Memory B cell (primary cell): ENCODE measurements around the gene MAIP1.
"Not testable (repeated sequence)": the region's sequence is repeated elsewhere in the genome, so short reads cannot be mapped to it uniquely, and the experiment has no call there.

Experiments
- ATAC-seq: fragments of 150-1000 bp; cut with Tn5 transposase; 2 replicates; pipeline ENCODE4 v1.10.0; 2021; ENCODE audit warnings: low read depth, mild to moderate bottlenecking, moderate library complexity
- DNase-seq, 2 donors: peaks; one replicate each; pipeline ENCODE4 v3.0.0; 2022; ENCODE audit warnings: low spot score in 2 of 2
- H3K27ac Mint-ChIP-seq: one replicate; pipeline ENCODE4 v1.8.0; 2022; ENCODE audit warnings: mild to moderate bottlenecking, moderate library complexity, mixed read lengths
- H3K27me3 Mint-ChIP-seq: one replicate; pipeline ENCODE4 v1.8.0; 2022; ENCODE audit warnings: mixed read lengths
- H3K36me3 Mint-ChIP-seq: one replicate; pipeline ENCODE4 v1.8.0; 2022; ENCODE audit warnings: mild to moderate bottlenecking, mixed read lengths
- H3K4me1 Mint-ChIP-seq: one replicate; pipeline ENCODE4 v1.8.0; 2022; ENCODE audit warnings: mixed read lengths
- H3K4me3 Mint-ChIP-seq: one replicate; pipeline ENCODE4 v1.8.0; 2022; ENCODE audit warnings: mild to moderate bottlenecking, moderate library complexity, mixed read lengths
- H3K9me3 Mint-ChIP-seq: one replicate; pipeline ENCODE4 v1.8.0; 2022; ENCODE audit warnings: mixed read lengths

Gene MAIP1

GRCh38 chr2:199955339-199956061, at the start of gene MAIP1, which contains the start of gene TYW5:
Gene MAIP1, plus strand, starts transcription at chr2:199955582. Its CDS starts 217 bp downstream, at chr2:199955799.
Gene TYW5, minus strand, starts transcription at chr2:199955491. Its CDS starts 21 bp downstream, at chr2:199955470.
- peak; percentile 83 for ATAC-seq
- peak within 1 kb of the TSS; percentile 89 for H3K4me3 Mint-ChIP-seq
- peaks cover 5% of the 10 kb centered on the region for H3K36me3 Mint-ChIP-seq

GRCh38 chr2:199907008-199907714, 48.2 kb upstream of the MAIP1 start:
- Mint-ChIP-seq H3K27me3 (no peaks in the 10 kb centered on the region), H3K4me1 (peaks cover 14% of the 10 kb centered on the region), H3K27ac (no peak overlapping the region), H3K4me3 (no peak overlapping the region), H3K36me3 (peaks cover 4% of the 10 kb centered on the region), H3K9me3 (no peaks in the 10 kb centered on the region)
- DNase-seq (no peak), ATAC-seq (no peak)

More at GRCh38 chr2:199955339-199956061, at the start of gene MAIP1, which contains the start of gene TYW5:
- Mint-ChIP-seq H3K27me3 (no peaks in the 10 kb centered on the region), H3K9me3 (no peaks in the 10 kb centered on the region), H3K27ac (peak within 1 kb of the TSS; percentile 91), H3K4me1 (peaks cover 16% of the 10 kb centered on the region)
- peak; percentile 69 to 83 for DNase-seq

- no peak for ATAC-seq
- no peaks in the 10 kb centered on the region for H3K27me3 Mint-ChIP-seq
- peaks cover 5% of the 10 kb centered on the region for H3K36me3 Mint-ChIP-seq
Observed at GRCh38 chr2:199910338-199911051, 44.9 kb upstream of the MAIP1 start.

DNA sequence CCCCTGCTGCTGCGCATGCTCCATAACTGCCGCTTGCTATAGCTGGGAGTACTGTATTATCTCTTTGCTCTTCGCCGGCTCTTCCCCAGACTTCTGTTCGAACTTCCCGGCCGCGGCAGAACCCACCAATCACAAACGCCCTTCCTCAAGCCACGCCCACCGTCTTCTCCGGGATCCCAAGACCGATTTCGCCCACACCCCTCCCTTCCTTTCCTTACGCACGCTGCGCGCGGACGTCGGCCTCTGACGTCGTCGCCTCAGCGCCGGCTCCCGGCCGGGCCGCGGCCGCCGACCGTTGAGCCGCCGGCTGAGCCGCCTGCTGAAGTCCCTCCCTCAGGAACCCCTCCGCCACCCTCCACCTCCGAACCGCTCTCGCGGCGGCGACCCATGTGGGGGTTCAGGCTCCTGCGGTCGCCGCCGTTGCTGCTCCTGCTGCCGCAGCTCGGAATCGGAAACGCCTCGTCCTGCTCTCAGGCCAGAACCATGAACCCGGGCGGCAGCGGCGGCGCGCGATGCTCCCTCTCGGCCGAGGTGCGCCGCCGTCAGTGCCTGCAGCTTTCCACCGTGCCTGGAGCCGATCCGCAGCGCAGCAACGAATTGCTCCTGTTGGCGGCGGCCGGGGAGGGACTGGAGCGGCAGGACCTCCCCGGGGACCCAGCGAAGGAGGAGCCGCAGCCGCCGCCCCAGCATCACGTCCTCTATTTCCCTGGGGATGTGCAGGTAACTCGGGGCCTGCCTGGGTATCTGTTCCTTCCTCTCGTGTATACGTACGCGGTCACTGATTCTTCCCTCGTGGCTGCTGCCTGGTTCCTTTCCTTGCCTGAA, 44.1 kb upstream of the MAIP1 start, which contains the start of gene C2orf69:
TSS of gene C2orf69 (plus strand) at position 242 of the 825 bp plus-strand sequence. CDS start at position 388, 146 bp downstream.
- peak within 1 kb of the TSS; percentile 94 for H3K27ac Mint-ChIP-seq
- H3K4me3 Mint-ChIP-seq = peak within 1 kb of the TSS; percentile 85
- peaks cover 24% of the 10 kb centered on the region for H3K4me1 Mint-ChIP-seq
- no peaks in the 10 kb centered on the region for H3K27me3 Mint-ChIP-seq
- peak; percentile 80 for ATAC-seq
- peaks cover 11% of the 10 kb centered on the region for H3K36me3 Mint-ChIP-seq
- H3K9me3 Mint-ChIP-seq = no peaks in the 10 kb centered on the region
- DNase-seq = peak; percentile 85 to 87

More at GRCh38 chr2:199910338-199911051, 44.9 kb upstream of the MAIP1 start:
- Mint-ChIP-seq H3K27ac (peak overlapping the region; percentile 94), H3K9me3 (no peaks in the 10 kb centered on the region), H3K4me1 (peaks cover 24% of the 10 kb centered on the region), H3K4me3 (peak overlapping the region; percentile 85)
- DNase-seq = no peak

DNA sequence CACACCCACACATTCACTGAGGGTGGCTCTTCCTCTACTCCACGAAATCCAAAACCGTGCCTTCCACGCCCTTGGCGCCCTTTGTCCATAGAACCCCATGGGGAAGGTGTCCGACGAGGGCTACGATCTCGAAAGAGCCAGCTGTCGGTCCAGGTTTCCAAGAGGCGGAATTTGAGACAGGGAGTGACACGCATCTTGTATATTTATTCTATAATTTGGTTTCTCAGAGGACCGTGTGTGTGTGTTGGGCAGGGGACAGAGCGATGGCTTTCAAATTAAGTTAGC, 43.6 kb upstream of the MAIP1 start:
- ATAC-seq = no peak
- no peak for DNase-seq

DNA sequence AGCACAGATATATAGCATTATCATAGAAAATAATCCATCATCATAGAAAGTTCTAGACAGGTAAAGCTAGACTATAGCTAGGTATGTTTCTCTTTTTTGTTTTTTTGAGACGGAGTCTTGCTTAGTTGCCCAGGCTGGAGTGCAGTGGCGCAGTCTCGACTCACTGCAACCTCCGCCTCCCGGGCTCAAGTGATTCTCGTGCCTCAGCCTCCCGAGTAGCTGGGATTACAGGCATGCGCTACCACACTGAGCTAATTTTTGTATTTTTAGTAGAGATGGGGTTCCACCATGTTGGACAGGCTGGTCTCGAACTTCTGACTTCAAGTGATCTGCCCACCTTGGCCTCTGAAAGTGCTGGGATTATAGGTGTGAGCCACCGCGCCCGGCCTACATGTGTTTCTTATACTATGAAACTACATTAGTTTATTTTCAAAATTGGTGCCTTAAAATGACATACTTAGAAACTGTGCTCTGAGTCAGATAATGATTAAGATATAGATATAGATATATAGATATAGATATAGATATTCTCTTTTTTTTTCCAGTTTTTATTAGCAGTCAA, 42.7 kb upstream of the MAIP1 start:
- H3K27me3 Mint-ChIP-seq, H3K27ac Mint-ChIP-seq, ATAC-seq, DNase-seq, H3K9me3 Mint-ChIP-seq: not testable (repeated sequence)
- Mint-ChIP-seq H3K4me1 (peaks cover 18% of the 10 kb centered on the region), H3K4me3 (peak overlapping the region; percentile 35), H3K36me3 (peaks cover 23% of the 10 kb centered on the region)

More for the DNA sequence above, 43.6 kb upstream of the MAIP1 start:
- H3K9me3 Mint-ChIP-seq = no peaks in the 10 kb centered on the region
- peaks cover 15% of the 10 kb centered on the region for H3K36me3 Mint-ChIP-seq
- H3K27ac Mint-ChIP-seq = peak overlapping the region; percentile 94
- H3K27me3 Mint-ChIP-seq = no peaks in the 10 kb centered on the region
- peak overlapping the region; percentile 85 for H3K4me3 Mint-ChIP-seq
- peaks cover 23% of the 10 kb centered on the region for H3K4me1 Mint-ChIP-seq

DNA sequence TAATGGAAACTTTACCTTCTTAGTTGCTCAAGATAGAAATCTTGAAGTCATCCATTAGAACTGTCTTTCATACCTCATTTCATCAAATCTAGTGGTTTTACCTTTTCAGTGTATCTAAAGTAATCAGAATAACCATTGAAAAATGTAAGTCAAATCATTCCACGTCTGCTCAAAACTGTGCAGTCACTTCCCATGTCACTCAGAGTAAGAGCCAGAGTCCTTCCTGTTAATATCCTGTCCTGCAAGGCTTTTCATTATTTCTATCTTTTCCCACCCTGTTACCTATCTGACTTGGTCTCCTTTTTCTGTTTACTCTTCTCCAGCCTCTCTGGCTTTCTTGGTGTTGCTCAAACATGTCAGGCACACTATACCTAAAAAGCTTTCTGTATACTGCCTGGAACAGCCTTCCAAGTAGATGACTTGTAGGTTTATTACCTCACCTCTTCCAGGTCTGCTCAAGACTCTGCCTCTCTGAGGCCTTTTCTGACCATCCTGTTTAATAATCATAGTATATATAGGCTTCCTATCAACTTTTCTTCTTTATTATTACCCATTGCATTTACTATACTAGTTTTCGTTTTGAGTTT, 40.9 kb upstream of the MAIP1 start:
- DNase-seq = no peak
- Mint-ChIP-seq H3K4me1 (peaks cover 18% of the 10 kb centered on the region), H3K9me3 (no peaks in the 10 kb centered on the region), H3K4me3 (no peak overlapping the region), H3K27me3 (no peaks in the 10 kb centered on the region), H3K36me3 (peaks cover 28% of the 10 kb centered on the region), H3K27ac (peak overlapping the region; percentile 75)
- ATAC-seq = no peak

GRCh38 chr2:199916980-199917379, 38.4 kb upstream of the MAIP1 start:
- ATAC-seq = no peak
- no peaks in the 10 kb centered on the region for H3K27me3 Mint-ChIP-seq
- peaks cover 10% of the 10 kb centered on the region for H3K4me1 Mint-ChIP-seq
- no peak overlapping the region for H3K4me3 Mint-ChIP-seq
- no peaks in the 10 kb centered on the region for H3K9me3 Mint-ChIP-seq
- peaks cover 28% of the 10 kb centered on the region for H3K36me3 Mint-ChIP-seq
- DNase-seq = no peak
- H3K27ac Mint-ChIP-seq = no peak overlapping the region

DNA sequence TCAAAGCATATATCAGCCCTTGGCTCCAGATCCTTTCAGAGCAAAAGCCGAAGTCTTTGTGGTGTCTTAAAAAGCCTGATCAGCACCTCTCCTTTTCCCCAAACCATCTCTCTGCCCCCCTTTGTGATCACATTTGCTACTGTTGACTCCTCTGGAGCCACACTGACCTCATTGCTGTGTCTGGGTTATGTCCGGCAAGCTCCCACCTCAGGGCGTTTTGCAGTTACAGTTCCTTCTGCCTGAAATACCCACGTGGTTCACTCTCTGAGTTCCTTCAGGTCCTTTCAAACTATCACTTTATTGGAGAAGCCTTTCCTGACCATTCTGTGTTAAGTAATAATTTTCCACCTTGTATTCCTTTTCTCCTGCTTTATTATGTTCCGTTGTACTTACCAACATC, 32.5 kb upstream of the MAIP1 start:
- H3K36me3 Mint-ChIP-seq = peaks cover 13% of the 10 kb centered on the region
- DNase-seq (no peak), ATAC-seq (no peak)
- H3K4me3 Mint-ChIP-seq = no peak overlapping the region
- no peak overlapping the region for H3K27ac Mint-ChIP-seq
- H3K27me3 Mint-ChIP-seq = no peaks in the 10 kb centered on the region
- H3K4me1 Mint-ChIP-seq = peaks cover 5% of the 10 kb centered on the region
- no peaks in the 10 kb centered on the region for H3K9me3 Mint-ChIP-seq

DNA sequence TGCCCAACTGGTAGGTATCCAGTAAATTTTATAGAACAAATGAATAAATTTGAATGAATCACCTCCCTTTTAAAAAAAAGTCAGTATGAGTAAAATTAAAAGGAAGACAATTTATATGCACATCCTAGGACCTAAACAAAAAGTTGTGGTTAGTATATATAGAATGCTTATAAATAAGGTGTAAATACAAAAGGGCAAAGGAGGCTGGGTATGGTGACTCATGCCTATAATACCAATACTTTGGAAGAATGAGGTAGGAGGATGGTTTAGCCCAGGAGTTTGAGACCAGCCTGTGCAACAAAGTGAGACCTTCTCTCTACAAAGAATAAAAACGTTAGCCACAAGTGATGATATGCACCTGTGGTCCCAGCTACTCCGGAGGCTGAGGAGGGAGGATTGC, 31.5 kb upstream of the MAIP1 start:
- Mint-ChIP-seq H3K9me3 (no peaks in the 10 kb centered on the region), H3K4me3 (no peak overlapping the region), H3K36me3 (peaks cover 11% of the 10 kb centered on the region), H3K4me1 (peaks cover 5% of the 10 kb centered on the region), H3K27ac (peak overlapping the region; percentile 33), H3K27me3 (no peaks in the 10 kb centered on the region)
- ATAC-seq (no peak), DNase-seq (no peak)

GRCh38 chr2:199926806-199927205, 28.6 kb upstream of the MAIP1 start:
- ATAC-seq (no peak), DNase-seq (no peak)
- Mint-ChIP-seq H3K36me3 (peaks cover 13% of the 10 kb centered on the region), H3K27ac (no peak overlapping the region), H3K4me3 (no peak overlapping the region), H3K27me3 (no peaks in the 10 kb centered on the region), H3K4me1 (peaks cover 5% of the 10 kb centered on the region), H3K9me3 (no peaks in the 10 kb centered on the region)

DNA sequence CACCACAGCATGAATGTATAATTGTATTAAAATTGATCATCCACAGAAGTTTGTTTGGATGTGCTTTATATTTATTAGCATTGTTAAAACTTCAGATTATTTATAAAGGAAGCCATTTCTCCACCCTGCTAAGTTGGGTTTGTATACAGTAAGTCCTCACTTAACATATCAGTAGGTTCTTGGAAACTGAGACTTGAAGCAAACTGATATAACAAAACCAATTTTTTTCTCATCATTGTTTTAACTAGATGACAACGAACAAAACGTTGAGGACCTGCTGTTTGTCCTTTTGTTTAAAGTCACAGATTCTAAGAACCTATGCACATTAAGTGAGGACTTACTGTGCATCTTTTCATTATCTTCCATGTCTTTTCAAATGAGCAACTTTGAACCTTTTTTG, 27.2 kb upstream of the MAIP1 start:
- H3K9me3 Mint-ChIP-seq = no peaks in the 10 kb centered on the region
- H3K4me3 Mint-ChIP-seq = no peak overlapping the region
- H3K27me3 Mint-ChIP-seq = no peaks in the 10 kb centered on the region
- ATAC-seq (no peak), DNase-seq (no peak)
- peak overlapping the region; percentile 48 for H3K27ac Mint-ChIP-seq
- peaks cover 16% of the 10 kb centered on the region for H3K36me3 Mint-ChIP-seq
- peaks cover 2% of the 10 kb centered on the region for H3K4me1 Mint-ChIP-seq

DNA sequence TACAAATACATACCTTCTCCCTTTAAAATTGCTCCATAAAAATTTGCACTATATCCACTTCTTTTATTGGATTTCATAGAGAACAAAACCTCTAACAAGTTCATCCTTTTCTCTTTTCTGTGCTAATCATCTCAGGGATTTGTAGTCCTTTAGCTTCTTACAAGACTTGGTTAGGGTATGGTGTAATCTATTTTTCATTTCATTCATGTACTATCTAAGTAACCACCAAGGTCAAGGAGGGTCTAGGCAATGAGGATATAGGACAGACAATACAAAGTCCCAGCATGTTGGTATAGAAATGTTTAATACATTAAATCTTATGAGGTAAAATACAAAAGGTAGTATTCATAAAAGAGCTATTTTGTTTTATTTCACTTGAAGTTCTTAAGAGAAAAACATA, 26.8 kb upstream of the MAIP1 start:
- Mint-ChIP-seq H3K36me3 (peaks cover 16% of the 10 kb centered on the region), H3K9me3 (no peaks in the 10 kb centered on the region), H3K4me1 (peaks cover 2% of the 10 kb centered on the region), H3K27me3 (no peaks in the 10 kb centered on the region), H3K27ac (peak overlapping the region; percentile 48), H3K4me3 (no peak overlapping the region)
- ATAC-seq = no peak
- no peak for DNase-seq
